ENCODE data around the gene BTBD8.

The BTBD8 gene

DNA sequence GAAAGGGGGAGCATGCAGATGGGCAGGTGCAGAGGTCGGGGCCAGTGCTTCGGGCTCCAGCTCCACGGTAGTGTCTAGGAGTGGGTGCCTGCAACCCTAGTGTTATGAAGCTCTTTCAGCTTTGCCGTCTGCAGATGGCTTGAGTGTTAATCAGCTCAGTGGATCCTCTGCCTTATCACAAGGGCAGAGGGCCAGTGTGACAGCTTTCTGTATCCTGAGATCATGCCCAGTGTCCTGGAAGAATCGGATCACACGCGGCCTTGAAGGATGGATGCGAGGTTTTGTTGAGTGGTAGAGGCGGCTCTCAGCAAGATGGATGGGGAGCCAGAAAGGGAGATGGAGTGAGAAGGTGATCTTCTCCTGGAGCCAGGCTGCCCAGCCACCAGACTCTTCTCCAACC lies 112.1 kb downstream of the BTBD8 start:
- DNase-seq (ENCODE audit: low read depth in 2 of 2): no peak

- no peak for DNase-seq (ENCODE audit: low read depth in 2 of 2)
Measured at GRCh38 chr1:92194511-92194910, 114.4 kb downstream of the BTBD8 start.

DNA sequence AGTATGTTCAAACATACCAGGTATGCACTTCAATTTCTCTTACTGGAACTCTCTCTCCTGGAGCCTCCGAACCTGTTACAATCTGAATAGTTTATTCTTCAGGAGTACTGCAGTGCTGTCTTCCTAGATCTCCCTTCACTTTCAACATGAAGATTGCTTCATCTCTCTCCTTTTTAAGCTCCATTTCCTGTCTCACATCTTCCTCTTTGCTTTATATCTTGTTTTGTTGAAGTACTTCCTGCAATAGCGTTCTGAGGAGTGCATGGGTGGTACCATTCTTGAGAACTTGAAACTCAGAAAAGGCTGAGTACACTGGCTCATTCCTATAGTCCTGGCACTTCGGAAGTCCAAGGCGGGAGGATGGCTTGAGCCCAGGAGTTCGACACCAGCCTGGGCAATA lies 121.8 kb downstream of the BTBD8 start:
- DNase-seq (ENCODE audit: low read depth in 2 of 2): no peak

DNA sequence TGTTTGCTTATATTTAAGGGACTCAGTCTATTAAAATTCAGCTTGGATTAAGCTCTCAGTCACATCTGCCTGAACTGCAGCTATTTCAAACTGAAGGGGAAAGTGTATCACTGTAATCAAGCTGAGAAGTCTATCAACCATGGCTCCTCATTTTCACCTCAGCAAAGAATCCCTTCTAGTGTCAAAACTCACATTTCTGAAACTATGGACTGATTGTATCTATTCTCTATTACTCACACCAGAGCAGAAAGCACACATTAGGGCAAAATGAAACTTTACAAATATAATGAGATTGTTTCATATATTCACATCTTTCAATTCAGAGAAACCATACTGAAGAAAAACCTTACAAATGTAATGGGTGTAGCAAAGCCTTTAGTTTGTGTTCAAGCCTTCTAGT lies 123.0 kb downstream of the BTBD8 start:
- no peak for DNase-seq (ENCODE audit: low read depth in 2 of 2)

GRCh38 chr1:92210701-92211100 lies 130.6 kb downstream of the BTBD8 start:
- DNase-seq (ENCODE audit: low read depth in 2 of 2): no peak

DNA sequence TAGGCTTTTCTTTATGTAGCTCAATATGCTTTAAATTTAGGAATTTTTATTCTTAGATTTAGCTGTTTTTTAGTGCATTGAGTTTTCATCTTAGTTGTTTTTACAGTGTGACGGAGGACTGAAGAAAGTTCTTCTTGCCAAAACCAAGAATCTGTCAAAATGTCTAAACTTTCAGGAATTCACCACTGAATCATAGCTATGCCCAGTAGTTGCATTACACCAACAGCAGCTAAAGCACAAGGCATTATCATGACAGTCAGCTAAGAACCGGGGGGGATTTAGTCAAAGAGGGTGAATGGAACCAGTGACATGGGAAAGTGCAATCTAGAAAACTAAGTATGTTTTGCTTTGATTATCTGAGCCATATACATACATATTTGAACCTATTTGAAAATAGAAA lies 131.0 kb downstream of the BTBD8 start:
- peak in 1 of 2 experiments; percentile 7 for DNase-seq (ENCODE audit: low read depth in 2 of 2)

GRCh38 chr1:92217721-92218120 lies 137.6 kb downstream of the BTBD8 start, which contains the start of gene C1orf146:
Gene C1orf146 (plus strand): TSS chr1:92217915. CDS start chr1:92231421, 13,506 bp downstream.
- DNase-seq (ENCODE audit: low read depth in 2 of 2): no peak

DNA sequence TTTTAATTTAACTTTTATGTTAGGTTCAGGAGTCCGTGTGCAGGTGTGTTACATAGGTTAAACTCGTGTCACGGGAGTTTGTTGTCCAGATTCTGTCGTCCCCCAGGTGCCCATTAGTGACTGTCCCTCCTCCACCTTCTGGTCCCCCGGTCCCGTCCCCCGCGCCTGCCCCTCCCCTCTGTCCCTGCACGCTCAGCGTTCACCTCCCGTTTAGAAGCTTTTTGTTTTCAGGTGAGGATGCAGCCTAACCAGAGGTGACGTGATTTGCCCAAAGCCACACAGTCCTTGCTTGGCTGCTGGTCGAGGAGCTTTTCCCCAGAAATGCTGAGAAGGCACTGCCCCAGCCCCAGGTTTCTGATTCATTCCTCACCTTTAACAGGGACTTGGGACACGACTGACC lies 138.4 kb downstream of the BTBD8 start:
- no peak for DNase-seq (ENCODE audit: low read depth in 2 of 2)

DNA sequence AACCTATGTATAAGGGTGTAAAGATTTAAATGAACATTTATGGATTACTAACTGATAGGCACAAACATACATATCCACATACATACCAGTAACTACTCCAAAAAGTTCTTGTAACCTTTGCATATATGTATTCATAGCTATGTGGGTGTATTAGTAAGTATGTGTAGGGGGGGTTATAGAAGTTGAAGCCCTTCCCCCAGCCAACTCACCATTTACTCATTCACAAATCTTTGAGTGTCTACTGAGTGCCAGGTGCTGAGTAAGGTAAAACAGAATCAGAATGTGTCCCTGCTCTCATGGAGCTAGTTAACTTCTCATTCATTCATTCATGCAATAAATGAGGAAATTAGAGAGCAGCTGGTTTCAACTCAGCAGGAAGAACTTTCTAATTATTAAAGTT lies 138.9 kb downstream of the BTBD8 start:
- DNase-seq (ENCODE audit: low read depth in 2 of 2): no peak

- DNase-seq (ENCODE audit: low read depth in 2 of 2): no peak
Measured at GRCh38 chr1:92228401-92228800, 148.3 kb downstream of the BTBD8 start.

DNA sequence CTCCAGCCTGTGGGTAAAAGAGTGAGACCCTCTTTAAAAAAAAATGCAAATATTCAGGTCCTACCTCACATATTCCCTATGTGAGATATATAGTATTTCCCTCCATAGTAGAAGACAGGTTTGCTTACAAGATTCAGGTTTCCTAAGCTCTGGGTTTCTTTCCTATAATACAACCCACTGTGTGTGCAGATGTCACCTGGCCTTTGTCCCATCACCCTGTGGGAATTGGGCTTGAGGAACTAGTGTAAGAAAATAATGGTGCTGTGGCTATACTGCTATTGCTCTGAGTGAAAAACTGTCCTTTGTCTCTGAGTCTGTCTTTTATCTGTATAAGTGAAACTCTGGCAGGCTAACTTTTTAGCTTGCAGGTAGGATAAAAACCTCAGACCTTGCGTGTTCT lies 150.6 kb downstream of the BTBD8 start:
- no peak for DNase-seq (ENCODE audit: low read depth in 2 of 2)

Measured in fibroblast of skin of left biceps (primary cell).